ENCODE results near the gene ART1.
"Not testable (repeated sequence)": the region's sequence is repeated elsewhere in the genome, so short reads cannot be mapped to it uniquely, and the experiment has no call there.

Gene ART1, protein sequence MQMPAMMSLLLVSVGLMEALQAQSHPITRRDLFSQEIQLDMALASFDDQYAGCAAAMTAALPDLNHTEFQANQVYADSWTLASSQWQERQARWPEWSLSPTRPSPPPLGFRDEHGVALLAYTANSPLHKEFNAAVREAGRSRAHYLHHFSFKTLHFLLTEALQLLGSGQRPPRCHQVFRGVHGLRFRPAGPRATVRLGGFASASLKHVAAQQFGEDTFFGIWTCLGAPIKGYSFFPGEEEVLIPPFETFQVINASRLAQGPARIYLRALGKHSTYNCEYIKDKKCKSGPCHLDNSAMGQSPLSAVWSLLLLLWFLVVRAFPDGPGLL

GRCh38 chr11:3644817-3645235 lies at the start of gene ART1:
Gene ART1 (plus strand): TSS chr11:3645128. CDS start chr11:3659214, 14,086 bp downstream.
- no peak for DNase-seq

- not testable (repeated sequence) for DNase-seq
Measured at GRCh38 chr11:3597743-3598142, 47.2 kb upstream of the ART1 start.

DNA sequence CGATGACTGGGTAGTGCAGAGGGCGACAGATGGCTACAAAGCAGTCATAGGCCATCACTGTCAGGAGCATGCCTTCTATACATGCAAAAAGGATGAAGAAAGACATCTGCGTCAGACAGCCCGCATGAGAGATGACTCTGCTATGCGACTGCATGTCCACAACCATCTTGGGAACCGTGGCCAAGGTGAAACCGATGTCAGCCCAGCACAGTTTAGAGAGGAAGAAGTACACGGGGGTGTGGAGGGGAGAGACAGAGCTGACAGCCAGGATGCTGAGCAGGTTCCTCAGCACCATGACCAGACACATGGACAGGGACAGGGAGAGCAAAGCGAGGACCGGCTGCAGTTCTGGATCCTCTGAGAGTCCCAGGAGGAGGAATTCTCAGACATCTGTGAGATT lies 44.7 kb upstream of the ART1 start:
- DNase-seq, result not testable (repeated sequence)

DNA sequence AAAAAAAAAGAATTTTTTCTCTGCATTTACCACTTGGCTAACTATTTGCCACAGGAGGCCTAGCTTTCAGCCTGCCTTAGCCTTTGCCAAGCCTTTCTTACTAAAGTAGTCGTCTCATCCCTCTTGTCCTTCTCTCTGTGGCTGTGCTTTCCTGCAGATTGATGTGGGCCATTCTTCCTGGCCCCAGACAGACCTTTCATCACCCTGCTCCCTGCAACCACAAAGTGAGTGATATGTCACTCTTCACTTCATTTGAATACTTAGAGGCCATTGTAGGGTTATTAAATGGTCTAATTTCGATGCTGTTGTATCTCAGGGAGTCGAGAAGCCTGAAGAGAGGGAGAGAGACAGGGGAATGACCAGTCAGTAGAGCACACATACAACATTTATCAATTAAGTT lies 40.8 kb upstream of the ART1 start:
- DNase-seq, result no peak

- no peak for DNase-seq
Measured at GRCh38 chr11:3605283-3605662, 39.7 kb upstream of the ART1 start.

- DNase-seq, result no peak
Measured at GRCh38 chr11:3605771-3606203, 39.1 kb upstream of the ART1 start.

DNA sequence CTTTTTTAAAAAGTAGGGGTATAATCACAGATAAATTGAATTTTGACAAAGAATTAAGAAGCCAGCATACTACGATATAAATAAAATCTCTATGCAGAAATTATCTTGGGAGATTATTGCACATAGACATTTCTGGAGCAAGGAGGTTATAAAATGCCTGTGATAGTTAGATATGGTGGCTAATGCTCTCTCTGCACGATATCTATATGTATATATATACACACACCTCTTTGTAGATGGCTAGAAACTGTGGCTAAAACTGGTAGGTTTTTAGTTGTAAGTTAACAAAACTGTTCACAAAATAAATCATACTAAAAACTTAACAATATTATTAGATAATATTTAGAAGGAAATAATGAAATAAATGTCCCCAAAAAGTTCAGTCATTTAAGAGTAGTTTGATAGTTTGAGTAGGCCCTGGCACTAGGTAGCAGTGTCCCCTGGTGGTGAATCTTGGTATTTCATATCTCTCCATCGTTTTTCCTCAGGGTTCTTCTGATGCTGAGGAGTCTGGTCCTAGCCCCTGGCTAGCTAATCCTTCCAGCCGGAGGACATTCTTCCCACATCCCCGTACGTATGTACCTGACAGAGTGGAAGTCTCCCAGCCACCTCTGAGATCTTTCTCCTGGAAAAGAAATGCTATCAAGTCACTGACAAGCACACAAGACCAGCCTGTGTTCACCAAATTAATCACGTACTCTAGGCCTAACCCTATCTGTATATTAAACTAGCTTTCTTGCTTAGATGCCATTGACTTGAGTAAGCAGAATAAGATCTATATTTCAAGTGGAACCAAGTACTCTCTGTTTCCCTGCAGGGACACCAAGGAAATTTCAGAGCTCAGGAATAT lies 35.3 kb upstream of the ART1 start:
- DNase-seq, result peak; percentile 63 to 68 (median 66)

DNA sequence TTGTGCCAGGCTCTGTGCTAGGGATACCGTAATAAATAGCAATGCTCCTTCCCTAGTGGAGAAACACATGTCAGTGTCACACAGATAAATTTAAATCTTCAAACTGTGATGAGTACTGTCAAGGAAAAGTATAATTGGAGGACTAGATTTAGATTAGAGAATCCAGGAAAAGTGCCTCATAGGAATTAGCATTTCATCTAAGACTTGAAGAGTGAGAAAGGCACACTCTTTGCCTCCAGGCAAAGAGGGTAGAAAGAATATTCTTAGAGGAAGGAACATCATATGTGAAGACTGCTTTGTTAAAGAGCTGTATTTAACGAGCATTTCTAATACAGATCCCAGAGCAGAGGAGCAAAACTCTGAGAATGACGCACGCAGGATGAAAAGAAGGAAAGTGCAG lies 34.1 kb upstream of the ART1 start:
- no peak for DNase-seq

GRCh38 chr11:3611976-3612678 lies 32.8 kb upstream of the ART1 start:
- no peak for DNase-seq

DNA sequence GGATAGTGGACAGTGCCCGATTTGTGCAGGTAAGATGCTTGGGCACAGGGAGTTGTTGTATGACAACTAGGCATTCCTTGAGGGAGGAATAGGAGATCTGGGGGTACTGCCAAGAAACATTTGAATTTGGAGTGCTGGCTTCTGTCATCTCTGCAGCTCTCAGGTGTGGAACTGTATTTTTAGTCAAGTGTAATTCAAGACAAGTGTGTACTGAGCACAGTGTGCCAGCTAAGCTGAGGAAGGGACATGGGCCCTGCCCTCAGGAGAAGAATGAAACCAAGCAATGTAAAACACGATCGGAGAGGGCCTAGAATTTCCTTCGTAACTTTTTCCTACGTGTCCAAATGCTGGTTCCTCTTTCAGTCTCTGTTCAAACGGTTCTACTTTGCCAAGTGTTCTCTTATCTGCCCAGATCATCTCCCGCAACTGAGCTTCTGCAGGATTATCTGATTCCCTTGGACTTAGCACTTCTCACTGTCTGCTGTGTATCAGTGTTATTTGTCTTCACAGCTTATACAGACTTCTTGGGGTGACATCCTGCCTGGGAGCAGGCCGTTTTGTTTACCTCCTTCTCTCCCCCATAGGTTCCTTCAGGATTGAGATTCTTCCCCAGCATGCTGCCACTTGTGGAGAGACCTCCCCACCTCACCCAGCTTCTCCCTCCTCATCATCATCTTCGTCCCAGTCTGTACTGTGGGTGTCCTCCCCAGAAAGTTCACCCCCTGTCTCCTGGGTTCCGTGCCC lies 30.8 kb upstream of the ART1 start:
- peak; percentile 58 to 71 (median 64) for DNase-seq

DNA sequence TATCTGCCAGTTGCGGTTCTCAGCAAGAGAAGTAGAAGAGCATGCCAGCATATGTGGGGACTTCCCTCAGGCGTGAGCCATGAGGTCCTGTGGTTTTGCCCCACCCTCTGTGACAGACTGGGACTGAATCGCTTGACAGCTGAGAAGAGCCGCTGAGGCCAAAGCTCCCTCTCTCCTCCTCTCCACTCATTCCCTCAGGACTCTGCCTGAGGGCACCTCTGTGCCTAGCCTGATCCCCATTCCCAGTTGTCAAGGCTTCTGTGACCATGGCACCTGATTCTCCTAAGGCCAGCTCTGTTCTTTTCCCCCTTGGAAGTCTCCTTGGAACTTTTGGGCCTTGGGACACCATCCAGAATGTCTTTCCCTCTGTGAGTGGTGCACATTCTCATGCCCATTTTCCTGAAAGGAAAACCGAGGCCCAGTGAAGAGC lies 30.2 kb upstream of the ART1 start:
- peak; percentile 88 to 89 (median 89) for DNase-seq

GRCh38 chr11:3615998-3616397 lies 28.9 kb upstream of the ART1 start:
- no peak for DNase-seq

GRCh38 chr11:3616721-3617460 lies 28.0 kb upstream of the ART1 start:
- DNase-seq, result no peak

- DNase-seq, result no peak
Measured at GRCh38 chr11:3617990-3618389, 26.9 kb upstream of the ART1 start.

GRCh38 chr11:3622521-3622920 lies 22.4 kb upstream of the ART1 start:
- no peak for DNase-seq

DNA sequence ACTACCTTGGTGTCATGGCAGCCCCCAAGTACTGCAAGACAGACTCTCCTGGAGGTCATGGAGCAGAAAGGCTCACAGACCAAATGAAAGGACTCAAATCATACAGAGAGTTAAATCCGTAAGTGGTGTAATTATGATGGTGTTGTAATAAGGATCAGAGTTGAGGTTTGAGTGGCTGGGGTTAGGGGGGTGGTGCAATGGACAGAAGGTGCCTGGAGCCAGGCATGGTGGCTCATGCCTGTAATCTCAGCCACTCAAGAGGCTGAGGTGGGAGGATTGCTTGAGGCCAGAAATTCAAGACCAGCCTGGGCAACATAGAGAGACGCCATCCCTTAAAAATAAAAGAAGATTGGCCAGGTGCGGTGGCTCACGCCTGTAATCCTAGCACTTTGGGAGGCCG lies 21.8 kb upstream of the ART1 start:
- DNase-seq, result no peak

DNA sequence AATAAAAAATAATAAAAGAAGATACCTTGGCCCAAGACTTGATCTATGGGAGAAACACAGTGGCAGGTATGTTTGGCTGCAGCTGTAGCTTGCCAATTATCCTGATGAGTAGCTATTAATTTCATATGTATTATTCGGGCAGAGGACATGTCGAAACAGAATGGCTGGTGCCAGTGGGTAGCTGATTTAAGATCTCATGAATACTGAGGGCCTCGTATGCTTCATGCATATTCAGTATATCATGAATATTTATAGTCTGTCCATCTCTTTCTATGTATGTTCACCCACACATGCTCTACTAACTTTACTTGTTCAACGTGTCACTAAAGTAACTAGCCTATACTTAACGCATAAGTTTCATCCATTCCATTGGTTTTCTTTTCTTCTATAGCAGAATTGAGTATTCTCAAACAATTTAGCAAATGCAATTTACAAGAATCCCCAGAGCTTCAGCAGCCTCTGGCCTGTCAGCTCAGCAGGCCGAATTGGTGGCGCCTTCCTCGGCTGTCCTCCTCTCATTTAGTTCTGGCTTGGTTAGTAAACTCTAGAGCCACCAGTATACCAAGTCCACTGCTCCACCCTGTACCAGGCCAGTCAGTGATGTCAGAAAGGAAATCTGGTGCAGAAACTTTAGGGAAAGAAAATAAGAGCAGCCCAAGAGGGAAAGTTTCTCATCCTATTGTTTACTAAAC lies 21.0 kb upstream of the ART1 start:
- no peak for DNase-seq

DNA sequence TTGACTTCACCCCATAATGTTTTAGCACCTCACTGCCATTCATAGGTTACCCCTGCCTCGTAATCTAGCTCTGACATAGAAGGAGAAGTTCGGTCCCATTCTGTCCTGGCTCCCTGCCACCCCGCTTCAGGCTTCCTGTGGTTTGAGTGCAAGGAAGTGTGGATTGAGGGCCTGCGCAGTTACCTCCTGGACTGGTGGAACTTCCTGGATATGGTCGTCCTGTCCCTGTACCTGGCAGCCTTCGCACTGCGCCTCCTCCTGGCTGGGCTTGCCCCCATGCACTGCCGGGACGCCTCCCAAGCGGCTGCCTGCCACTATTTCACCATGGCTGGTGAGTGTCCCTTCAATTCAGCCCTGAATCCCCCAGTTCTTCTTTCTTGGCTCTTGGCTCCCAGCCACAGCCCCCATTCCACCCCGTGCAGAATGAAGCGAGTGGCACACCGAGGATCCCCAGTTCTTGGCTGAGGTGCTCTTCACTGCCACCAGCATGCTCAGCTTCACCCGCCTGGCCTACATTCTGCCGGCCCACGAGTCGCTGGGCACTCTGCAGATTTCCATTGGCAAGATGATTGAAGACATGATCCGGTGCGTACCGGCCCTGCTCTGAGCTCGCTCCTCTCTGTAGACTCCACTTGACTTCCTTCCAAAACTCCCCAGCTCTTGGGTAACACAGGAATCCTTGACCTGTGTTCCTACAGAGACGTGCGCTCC lies 18.5 kb upstream of the ART1 start:
- peak; percentile 51 to 70 (median 58) for DNase-seq

GRCh38 chr11:3627291-3627690 lies 17.6 kb upstream of the ART1 start:
- DNase-seq, result peak; percentile 51 to 59 (median 56)

- peak in 1 of 3 donors; percentile 33 for DNase-seq
Measured at GRCh38 chr11:3631331-3631730, 13.6 kb upstream of the ART1 start.
